ENCODE results near the gene NAV2. TPM values are rescaled to one million over a fixed set of nuclear protein-coding genes. Genes with fewer than 3 reads are reported as not detected.

The NAV2 gene
- total RNA-seq, 1 experiment from 2014 or later: 22.7 TPM

- intact Hi-C loops (cut with micrococcal nuclease; ENCODE audit: unreplicated experiment): no loop called here
- Histone ChIP-seq H3K36me3 (ENCODE audit: control insufficient read depth, insufficient read depth, low read length) (no peaks in the 10 kb centered on the region), H3K4me3 (ENCODE audit: low read depth in 2 of 2, low read length in 2 of 2) (no peak overlapping the region), H3K9me3 (ENCODE audit: control insufficient read depth, insufficient read depth, low read depth, low read length) (no peaks in the 10 kb centered on the region), H3K27me3 (ENCODE audit: control insufficient read depth, insufficient read depth, low read length) (no peaks in the 10 kb centered on the region), H3K4me1 (ENCODE audit: control insufficient read depth, insufficient read depth, low read length) (peaks cover 8% of the 10 kb centered on the region), H3K27ac (ENCODE audit: low read length) (no peak overlapping the region)
- in situ Hi-C loops (cut with HindIII; ENCODE audit: low pct_unique_long_range_greater_than_20kb, low sequenced_read_pairs): no loop called here
- no TSS peak for BruUV-seq (replicated peaks)
- TF ChIP-seq SIN3A (IDR thresholded peaks at IDR 0.05; ENCODE audit: borderline replicate concordance, insufficient read depth, low read depth, low read length) (no peak), REST (IDR thresholded peaks at IDR 0.05; ENCODE audit: insufficient read depth in 1 of 2, low read depth in 2 of 2, low read length in 1 of 2) (no peak), TCF7L2 (IDR thresholded peaks at IDR 0.05; ENCODE audit: low read depth, low read length) (no peak), POLR2AphosphoS5 (IDR thresholded peaks at IDR 0.05; ENCODE audit: low read depth, low read length) (no peak)
- TF ChIP-seq, protein P1, sequence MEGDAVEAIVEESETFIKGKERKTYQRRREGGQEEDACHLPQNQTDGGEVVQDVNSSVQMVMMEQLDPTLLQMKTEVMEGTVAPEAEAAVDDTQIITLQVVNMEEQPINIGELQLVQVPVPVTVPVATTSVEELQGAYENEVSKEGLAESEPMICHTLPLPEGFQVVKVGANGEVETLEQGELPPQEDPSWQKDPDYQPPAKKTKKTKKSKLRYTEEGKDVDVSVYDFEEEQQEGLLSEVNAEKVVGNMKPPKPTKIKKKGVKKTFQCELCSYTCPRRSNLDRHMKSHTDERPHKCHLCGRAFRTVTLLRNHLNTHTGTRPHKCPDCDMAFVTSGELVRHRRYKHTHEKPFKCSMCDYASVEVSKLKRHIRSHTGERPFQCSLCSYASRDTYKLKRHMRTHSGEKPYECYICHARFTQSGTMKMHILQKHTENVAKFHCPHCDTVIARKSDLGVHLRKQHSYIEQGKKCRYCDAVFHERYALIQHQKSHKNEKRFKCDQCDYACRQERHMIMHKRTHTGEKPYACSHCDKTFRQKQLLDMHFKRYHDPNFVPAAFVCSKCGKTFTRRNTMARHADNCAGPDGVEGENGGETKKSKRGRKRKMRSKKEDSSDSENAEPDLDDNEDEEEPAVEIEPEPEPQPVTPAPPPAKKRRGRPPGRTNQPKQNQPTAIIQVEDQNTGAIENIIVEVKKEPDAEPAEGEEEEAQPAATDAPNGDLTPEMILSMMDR (IDR thresholded peaks at IDR 0.05): no peak
- ChIA-PET POLR2A (no interaction called here), CTCF (no interaction called here)
- DNase-seq (ENCODE audit: low read depth, low spot score) (no peak), ATAC-seq (no peak)
These were observed 99.5 kb downstream of the NAV2 start for GRCh38 chr11:19812096-19812495.

- H3K4me1 ChIP-seq (ENCODE audit: control insufficient read depth, insufficient read depth, low read length): peaks cover 8% of the 10 kb centered on the region
- CTCF ChIA-PET: no interaction called here
- DNase-seq (ENCODE audit: low read depth, low spot score) (no peak), ATAC-seq (no peak)
- TF ChIP-seq POLR2AphosphoS5 (IDR thresholded peaks at IDR 0.05; ENCODE audit: low read depth, low read length) (no peak), REST (IDR thresholded peaks at IDR 0.05; ENCODE audit: insufficient read depth in 1 of 2, low read depth in 2 of 2, low read length in 1 of 2) (no peak), SIN3A (IDR thresholded peaks at IDR 0.05; ENCODE audit: borderline replicate concordance, insufficient read depth, low read depth, low read length) (no peak), TCF7L2 (IDR thresholded peaks at IDR 0.05; ENCODE audit: low read depth, low read length) (no peak)
- TF ChIP-seq, protein P1 (IDR thresholded peaks at IDR 0.05): no peak
- no TSS peak for BruUV-seq (replicated peaks)
- POLR2A ChIA-PET: no interaction called here
- H3K27ac ChIP-seq (ENCODE audit: low read length): no peak overlapping the region
- H3K27me3 ChIP-seq (ENCODE audit: control insufficient read depth, insufficient read depth, low read length): no peaks in the 10 kb centered on the region
- intact Hi-C loops (cut with micrococcal nuclease; ENCODE audit: unreplicated experiment): no loop called here
- no peaks in the 10 kb centered on the region for H3K9me3 ChIP-seq (ENCODE audit: control insufficient read depth, insufficient read depth, low read depth, low read length)
- H3K36me3 ChIP-seq (ENCODE audit: control insufficient read depth, insufficient read depth, low read length): no peaks in the 10 kb centered on the region
- in situ Hi-C loops (cut with HindIII; ENCODE audit: low pct_unique_long_range_greater_than_20kb, low sequenced_read_pairs): no loop called here
- no peak overlapping the region for H3K4me3 ChIP-seq (ENCODE audit: low read depth in 2 of 2, low read length in 2 of 2)
These were observed 100.1 kb downstream of the NAV2 start for GRCh38 chr11:19812710-19813109.
